GM23248 (cell line): ENCODE measurements around the gene PLXND1. TPM values are rescaled to one million over a fixed set of nuclear protein-coding genes. Genes with fewer than 3 reads are reported as not detected.

Source experiments
- DNase-seq: peaks from one replicate; pipeline ENCODE4 v3.0.0-alpha.2; 2015
- H2AFZ ChIP-seq: fragments of 200-600 bp; sonication (generic); 2 replicates; pipeline ENCODE4 v1.6.1; 2016; ENCODE audit warnings: antibody characterized with exemption
- H3F3A ChIP-seq: fragments of 200-600 bp; sonication (generic); 2 replicates; pipeline ENCODE4 v1.6.1; 2016; ENCODE audit warnings: mild to moderate bottlenecking, antibody characterized with exemption, mixed run types; ENCODE audit not compliant: insufficient read depth
- H3K27ac ChIP-seq: fragments of 200-600 bp; sonication (generic); 2 replicates; pipeline ENCODE4 v1.5.1; 2016; ENCODE audit warnings: mild to moderate bottlenecking
- H3K27me3 ChIP-seq: fragments of 200-600 bp; sonication (generic); replicated peaks from 2 replicates; pipeline ENCODE4 v1.6.1; 2016; ENCODE audit warnings: mild to moderate bottlenecking; ENCODE audit not compliant: insufficient read depth
- H3K36me3 ChIP-seq: fragments of 200-600 bp; sonication (generic); 2 replicates; pipeline ENCODE4 v1.6.1; 2016; ENCODE audit warnings: low read depth, mild to moderate bottlenecking
- H3K4me1 ChIP-seq: fragments of 200-600 bp; sonication (generic); 2 replicates; pipeline ENCODE4 v1.6.1; 2016; ENCODE audit warnings: mild to moderate bottlenecking; ENCODE audit not compliant: insufficient read depth
- H3K4me2 ChIP-seq: fragments of 200-600 bp; sonication (generic); one replicate; pipeline ENCODE4 v1.6.1; 2016; ENCODE audit warnings: mild to moderate bottlenecking; ENCODE audit not compliant: unreplicated experiment
- H3K4me3 ChIP-seq: fragments of 200-600 bp; sonication (generic); 2 replicates; pipeline ENCODE4 v1.5.1; 2016; ENCODE audit warnings: mild to moderate bottlenecking
- H3K79me2 ChIP-seq: fragments of 200-600 bp; sonication (generic); 2 replicates; pipeline ENCODE4 v1.6.1; 2016; ENCODE audit warnings: mild to moderate bottlenecking; ENCODE audit not compliant: insufficient read depth
- H3K9ac ChIP-seq: fragments of 200-600 bp; sonication (generic); 2 replicates; pipeline ENCODE4 v1.6.1; 2016; ENCODE audit warnings: mild to moderate bottlenecking
- H3K9me2 ChIP-seq: fragments of 200-600 bp; sonication (generic); 2 replicates; pipeline ENCODE4 v1.6.1; 2016; ENCODE audit warnings: mixed run types, mild to moderate bottlenecking, moderate library complexity; ENCODE audit not compliant: insufficient read depth
- H3K9me3 ChIP-seq: fragments of 200-600 bp; sonication (generic); one replicate; pipeline ENCODE4 v1.6.1; 2017; ENCODE audit warnings: low read depth
- H4K20me1 ChIP-seq: fragments of 200-600 bp; sonication (generic); 2 replicates; pipeline ENCODE4 v1.6.0; 2016; ENCODE audit not compliant: insufficient read depth
- EZH2 ChIP-seq: fragments of 200-600 bp; sonication (generic); IDR thresholded peaks from 2 replicates; pipeline ENCODE4 v1.6.1; 2018; ENCODE audit warnings: antibody characterized with exemption, mild to moderate bottlenecking; ENCODE audit not compliant: insufficient read depth, poor library complexity, severe bottlenecking
- EZH2phosphoT487 ChIP-seq: fragments of 200-600 bp; sonication (generic); IDR thresholded peaks from 2 replicates; pipeline ENCODE4 v1.6.1; 2018; ENCODE audit warnings: antibody characterized with exemption, moderate library complexity, mild to moderate bottlenecking, low read depth; ENCODE audit not compliant: insufficient read depth
- WGBS, 2 experiments: methylation state at CpG; one replicate each; pipeline ENCODE4 v1.1.6; 2015 to 2017; ENCODE audit warnings: low lambda C conversion rate in 2 of 2, low coverage in 1 of 2; ENCODE audit errors: missing lambda C conversion rate in 2 of 2; 5-methylcytosine and 5-hydroxymethylcytosine counted together
- in situ Hi-C: fragments of 300-500 bp; cut with MboI; formaldehyde crosslinking; loops from 2 replicates; pipeline ENCODE4 v1.15.0; 2020
- polyA plus RNA-seq: library from polyadenylated mRNA; unstranded; fragments of >200 nt; fragmentation: Nextera tagmentation; extraction: Ambion mirVana; gene quantifications from 2 replicates; pipeline ENCODE4 v1.2.1, GENCODE V29; 2016
- small RNA-seq: library from RNA; depleted of rRNA; stranded (forward); fragments of <200 nt; gene quantifications from one replicate; pipeline ENCODE3, GENCODE V24; 2014; ENCODE audit warnings: low read depth, low replicate concordance
- total RNA-seq: library from RNA; depleted of rRNA; stranded (reverse); fragments of >200 nt; shearing (Covaris generic); gene quantifications from 2 replicates; pipeline ENCODE4 v1.2.3, GENCODE V29; 2014; rRNA removed

Gene PLXND1
- total and polyA plus RNA-seq, 2 experiments from 2014 or later: 37.4 to 83.0 TPM

DNA sequence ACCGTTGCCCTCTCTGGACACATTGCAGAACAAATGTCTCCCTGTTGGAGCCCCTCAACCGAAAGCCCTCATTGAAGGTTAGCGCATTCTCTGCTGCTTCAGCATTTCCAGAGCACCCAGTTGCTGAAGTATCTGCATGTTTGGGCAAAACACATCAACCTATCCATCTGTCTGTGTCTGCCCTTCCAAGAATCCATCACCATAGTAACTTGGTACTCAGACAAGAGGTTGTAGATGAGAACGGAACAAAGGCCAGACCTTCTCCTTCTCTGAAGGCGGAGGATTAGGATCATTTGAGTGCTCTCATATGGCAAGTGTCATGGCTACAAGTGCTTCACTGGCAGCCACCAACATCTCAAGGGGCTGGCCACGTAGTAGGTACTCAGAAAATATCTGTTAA is 101.1 kb downstream of the PLXND1 start:
- Histone ChIP-seq H3K27me3 (no peaks in the 10 kb centered on the region), H3K4me3 (no peak overlapping the region), H3K4me2 (no peak overlapping the region), H3K9me3 (no peaks in the 10 kb centered on the region), H3K36me3 (no peaks in the 10 kb centered on the region), H2AFZ (no peak overlapping the region), H3K9ac (no peak overlapping the region), H3F3A (no peaks in the 10 kb centered on the region), H3K79me2 (no peaks in the 10 kb centered on the region), H3K27ac (no peak overlapping the region), H4K20me1 (no peaks in the 10 kb centered on the region), H3K9me2 (no peaks in the 10 kb centered on the region), H3K4me1 (no peaks in the 10 kb centered on the region)
- no peak for TF ChIP-seq EZH2phosphoT487
- TF ChIP-seq EZH2: no peak
- DNase-seq: no peak
- in situ Hi-C loops: no loop called here
- 83 to 90% methylated on average over 6 of the region's 6 CpGs for WGBS, 2 experiments

Small RNAs within 50 kb of the gene (small RNA-seq; reads per million reads assigned to genes)
- not detected for gene RN7SL752P

Other genes starting within 250 kb of the PLXND1 start
- gene EFCAB12, start 178.0 kb downstream of the PLXND1 start, total RNA-seq: not detected in 2 replicates
- gene EFCAB12, start 178.0 kb downstream of the PLXND1 start, polyA plus RNA-seq: not detected in 2 replicates
- 27.2 and 49.8 TPM in 2 replicates for gene MBD4, start 166.7 kb downstream of the PLXND1 start, total RNA-seq
- gene MBD4, start 166.7 kb downstream of the PLXND1 start, polyA plus RNA-seq: 36.2 and 36.8 TPM in 2 replicates
- 16.3 and 25.4 TPM in 2 replicates for gene IFT122, start 166.5 kb downstream of the PLXND1 start, total RNA-seq
- 13.5 and 16.1 TPM in 2 replicates for gene IFT122, start 166.5 kb downstream of the PLXND1 start, polyA plus RNA-seq
- gene RHO, start 78.0 kb downstream of the PLXND1 start, total RNA-seq: not detected in 2 replicates
- gene RHO, start 78.0 kb downstream of the PLXND1 start, polyA plus RNA-seq: not detected in 2 replicates
- gene H1-8, start 63.5 kb downstream of the PLXND1 start, total RNA-seq: not detected in 2 replicates
- gene H1-8, start 63.5 kb downstream of the PLXND1 start, polyA plus RNA-seq: not detected in 2 replicates